Sigmoid colon (tissue), 7 donors: ENCODE data around the gene RTKN2. TPM values are rescaled to one million over a fixed set of nuclear protein-coding genes. Genes with fewer than 3 reads are reported as not detected.

Experiments
- DNase-seq: peaks from one replicate; pipeline ENCODE4 v3.0.0-alpha.2; 2019
- H3K27ac ChIP-seq, 4 donors: fragments of 200-600 bp; sonication (generic); one replicate each; pipeline ENCODE4 v1.5.1; 2016 to 2019; ENCODE audit warnings: mild to moderate bottlenecking in 1 of 4
- H3K27me3 ChIP-seq, 3 donors: fragments of 200-600 bp; sonication (generic); one replicate each; pipeline ENCODE4 v1.5.1; 2019; ENCODE audit warnings: mild to moderate bottlenecking in 1 of 3
- H3K36me3 ChIP-seq, 4 donors: fragments of 200-600 bp; sonication (generic); one replicate each; pipeline ENCODE4 v1.5.1; 2016 to 2019
- H3K4me1 ChIP-seq, 4 donors: fragments of 200-600 bp; sonication (generic); one replicate each; pipeline ENCODE4 v1.5.1; 2017 to 2019
- H3K4me3 ChIP-seq, 4 donors: fragments of 200-600 bp; sonication (generic); one replicate each; pipeline ENCODE4 v1.5.1; 2017 to 2019; ENCODE audit warnings: mild to moderate bottlenecking in 2 of 4, moderate library complexity in 1 of 4
- H3K9me3 ChIP-seq, 4 donors: fragments of 200-600 bp in 3 of 4; sonication (generic) in 3 of 4; one replicate each; pipeline versions ENCODE4 v1.5.1 to v1.6.1; 2013 to 2019
- EP300 ChIP-seq, 4 donors: sonication (generic); formaldehyde crosslinking; IDR thresholded peaks; one replicate each; pipeline ENCODE4 v1.6.1; 2017; ENCODE audit warnings: antibody characterized with exemption in 4 of 4
- POLR2A ChIP-seq, 2 donors: fragments of 450-650 bp; IDR thresholded peaks; one replicate each; pipeline ENCODE4 v1.6.1; 2016; ENCODE audit warnings: antibody characterized with exemption in 2 of 2, mild to moderate bottlenecking in 2 of 2, moderate library complexity in 2 of 2
- POLR2AphosphoS5 ChIP-seq, 4 donors: sonication (generic); formaldehyde crosslinking; IDR thresholded peaks; one replicate each; pipeline ENCODE4 v1.6.1; 2017; ENCODE audit warnings: antibody characterized with exemption in 4 of 4
- WGBS, 2 donors: extraction: QIAGEN DNeasy Blood & Tissue Kit; methylation state at CpG; one replicate each; pipeline ENCODE4 v1.1.7; 2013; 5-methylcytosine and 5-hydroxymethylcytosine counted together
- intact Hi-C: fragments of 100-400 bp; cut with DNase I; formaldehyde crosslinking; loops from one replicate; pipeline ENCODE4 v1.15.1; 2023
- polyA plus RNA-seq, 3 donors: library from polyadenylated mRNA; stranded (reverse); fragments of 200-250 nt; gene quantifications; one replicate each; pipeline ENCODE4 v1.2.3, GENCODE V29; 2013
- total RNA-seq, 4 donors: library from RNA; depleted of rRNA; stranded (reverse); fragments of >200 nt; gene quantifications; one replicate each; pipeline ENCODE4 v1.1.0, GENCODE V29; 2016
- TF ChIP-seq, protein P1 (sequence below), 4 experiments: fragments of 450-650 bp in 3 of 4; fragments of 200-600 bp in 1 of 4; IDR thresholded peaks; one replicate each; pipeline ENCODE4 v1.5.1; 2016 to 2019; ENCODE audit warnings: antibody characterized with exemption in 4 of 4, mild to moderate bottlenecking in 3 of 4, moderate library complexity in 2 of 4
- donor health status: healthy with polysubstance abuse.
- donor health status: Bipolar disorder and iron deficiency.
- donor health status: healthy.

Gene RTKN2
- total and polyA plus RNA-seq, 7 donors: 0.60 to 2.0 (median 1.2) TPM; not detected in 4

- H3K36me3 ChIP-seq: no peaks in the 10 kb centered on the region
- TF ChIP-seq, protein P1, sequence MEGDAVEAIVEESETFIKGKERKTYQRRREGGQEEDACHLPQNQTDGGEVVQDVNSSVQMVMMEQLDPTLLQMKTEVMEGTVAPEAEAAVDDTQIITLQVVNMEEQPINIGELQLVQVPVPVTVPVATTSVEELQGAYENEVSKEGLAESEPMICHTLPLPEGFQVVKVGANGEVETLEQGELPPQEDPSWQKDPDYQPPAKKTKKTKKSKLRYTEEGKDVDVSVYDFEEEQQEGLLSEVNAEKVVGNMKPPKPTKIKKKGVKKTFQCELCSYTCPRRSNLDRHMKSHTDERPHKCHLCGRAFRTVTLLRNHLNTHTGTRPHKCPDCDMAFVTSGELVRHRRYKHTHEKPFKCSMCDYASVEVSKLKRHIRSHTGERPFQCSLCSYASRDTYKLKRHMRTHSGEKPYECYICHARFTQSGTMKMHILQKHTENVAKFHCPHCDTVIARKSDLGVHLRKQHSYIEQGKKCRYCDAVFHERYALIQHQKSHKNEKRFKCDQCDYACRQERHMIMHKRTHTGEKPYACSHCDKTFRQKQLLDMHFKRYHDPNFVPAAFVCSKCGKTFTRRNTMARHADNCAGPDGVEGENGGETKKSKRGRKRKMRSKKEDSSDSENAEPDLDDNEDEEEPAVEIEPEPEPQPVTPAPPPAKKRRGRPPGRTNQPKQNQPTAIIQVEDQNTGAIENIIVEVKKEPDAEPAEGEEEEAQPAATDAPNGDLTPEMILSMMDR (IDR thresholded peaks at IDR 0.05): no peak
- TF ChIP-seq POLR2AphosphoS5 (IDR thresholded peaks at IDR 0.05) (no peak), EP300 (IDR thresholded peaks at IDR 0.05) (no peak), POLR2A (IDR thresholded peaks at IDR 0.05) (no peak)
Measured at GRCh38 chr10:62199584-62199983, 69.1 kb downstream of the RTKN2 start.

GRCh38 chr10:62196528-62196927, 72.1 kb downstream of the RTKN2 start:
- no peak for DNase-seq
- no peaks in the 10 kb centered on the region for H3K27me3 ChIP-seq
- TF ChIP-seq POLR2A (IDR thresholded peaks at IDR 0.05): no peak
- no peak for TF ChIP-seq POLR2AphosphoS5 (IDR thresholded peaks at IDR 0.05)
- TF ChIP-seq, protein P1 (IDR thresholded peaks at IDR 0.05): no peak
- TF ChIP-seq EP300 (IDR thresholded peaks at IDR 0.05): no peak
- no peak overlapping the region for H3K4me3 ChIP-seq
- intact Hi-C loops: no loop called here
- no peaks in the 10 kb centered on the region for H3K9me3 ChIP-seq
- no peak overlapping the region for H3K27ac ChIP-seq
- H3K4me1 ChIP-seq: no peaks in the 10 kb centered on the region
- H3K36me3 ChIP-seq: no peaks in the 10 kb centered on the region

More at GRCh38 chr10:62199584-62199983, 69.1 kb downstream of the RTKN2 start:
- Histone ChIP-seq H3K4me1 (no peaks in the 10 kb centered on the region), H3K9me3 (no peaks in the 10 kb centered on the region), H3K27me3 (no peaks in the 10 kb centered on the region), H3K4me3 (no peak overlapping the region), H3K27ac (no peak overlapping the region)
- 70 to 93% methylated on average over 1 of the region's 1 CpG for WGBS, 2 donors
- intact Hi-C loops: no loop called here
- no peak for DNase-seq

- DNase-seq: no peak
- intact Hi-C loops: no loop called here
- WGBS, 2 donors: 61 to 83% methylated on average over 1 of the region's 1 CpG
- TF ChIP-seq POLR2A (IDR thresholded peaks at IDR 0.05) (no peak), EP300 (IDR thresholded peaks at IDR 0.05) (no peak), POLR2AphosphoS5 (IDR thresholded peaks at IDR 0.05) (no peak)
- TF ChIP-seq, protein P1 (IDR thresholded peaks at IDR 0.05): no peak
- no peak overlapping the region for H3K27ac ChIP-seq
- no peak overlapping the region for H3K4me3 ChIP-seq
- no peaks in the 10 kb centered on the region for H3K4me1 ChIP-seq
- H3K9me3 ChIP-seq: no peaks in the 10 kb centered on the region
- no peaks in the 10 kb centered on the region for H3K36me3 ChIP-seq
- no peaks in the 10 kb centered on the region for H3K27me3 ChIP-seq
Measured at GRCh38 chr10:62195675-62195926, 73.0 kb downstream of the RTKN2 start.

DNA sequence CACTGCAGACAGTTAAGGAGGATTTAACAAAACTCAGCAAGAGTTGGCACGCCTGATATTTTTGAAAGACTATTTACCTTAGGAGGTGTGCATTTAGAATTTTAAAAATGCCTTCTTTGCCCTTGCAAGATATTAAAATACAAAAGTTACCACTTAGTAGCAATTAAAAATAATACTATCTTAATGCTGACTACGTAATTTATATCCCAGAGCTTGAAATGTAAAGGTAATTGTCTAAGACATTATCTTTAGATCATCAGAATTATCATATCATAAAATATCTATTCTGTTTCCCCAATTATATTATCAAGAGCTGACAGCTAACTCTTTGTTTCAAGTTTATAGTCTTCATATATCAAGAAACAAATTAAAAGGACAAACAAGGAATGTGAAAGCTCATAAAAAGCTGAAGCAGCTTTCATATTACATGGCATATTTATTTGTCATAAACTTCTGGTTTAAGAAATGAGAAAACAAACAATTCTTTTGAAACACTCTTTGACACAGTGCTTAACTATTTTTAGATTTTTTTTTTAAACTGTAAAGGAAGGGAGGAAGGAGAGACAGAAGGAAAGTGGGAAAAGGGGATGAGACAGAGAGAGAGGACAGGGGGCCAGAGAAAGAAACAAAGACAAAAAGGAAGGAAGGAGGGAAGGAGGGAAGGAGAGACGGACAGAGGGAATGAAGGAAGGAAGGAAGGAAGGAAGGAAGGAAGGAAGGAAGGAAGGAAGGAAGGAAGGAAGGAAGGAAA, 73.5 kb downstream of the RTKN2 start:
- Histone ChIP-seq H3K36me3 (no peaks in the 10 kb centered on the region), H3K4me3 (no peak overlapping the region), H3K9me3 (no peaks in the 10 kb centered on the region), H3K27ac (no peak overlapping the region), H3K4me1 (no peaks in the 10 kb centered on the region), H3K27me3 (no peaks in the 10 kb centered on the region)
- DNase-seq: no peak
- 22 to 55% methylated on average over 3 of the region's 3 CpGs for WGBS, 2 donors
- intact Hi-C loops: no loop called here
- no peak for TF ChIP-seq POLR2AphosphoS5 (IDR thresholded peaks at IDR 0.05)
- no peak for TF ChIP-seq EP300 (IDR thresholded peaks at IDR 0.05)
- no peak for TF ChIP-seq POLR2A (IDR thresholded peaks at IDR 0.05)
- TF ChIP-seq, protein P1 (IDR thresholded peaks at IDR 0.05): no peak

- H3K9me3 ChIP-seq: no peaks in the 10 kb centered on the region
- H3K4me3 ChIP-seq: no peak overlapping the region
- 94 to 98% methylated on average over 3 of the region's 3 CpGs for WGBS, 2 donors
- H3K4me1 ChIP-seq: no peaks in the 10 kb centered on the region
- TF ChIP-seq, protein P1 (IDR thresholded peaks at IDR 0.05): no peak
- TF ChIP-seq POLR2A (IDR thresholded peaks at IDR 0.05) (no peak), EP300 (IDR thresholded peaks at IDR 0.05) (no peak), POLR2AphosphoS5 (IDR thresholded peaks at IDR 0.05) (no peak)
- no peak for DNase-seq
- H3K27ac ChIP-seq: no peak overlapping the region
- H3K36me3 ChIP-seq: no peaks in the 10 kb centered on the region
- H3K27me3 ChIP-seq: no peaks in the 10 kb centered on the region
- intact Hi-C loops: no loop called here
Measured at GRCh38 chr10:62193479-62193878, 75.2 kb downstream of the RTKN2 start.
